CD4-positive, alpha-beta T cell treated with Interferon alpha-2 for 1 hour (primary cell): Measurements from ENCODE around the gene COL23A1.
A peak's percentile ranks its signal among the peaks of the same experiment; 100 is the strongest.

Source experiments
- DNase-seq, 2 donors: peaks; one replicate each; pipeline ENCODE4 v3.0.0-alpha.2; 2020 to 2022

COL23A1 gene

GRCh38 chr5:178553517-178553916, 36.7 kb downstream of the COL23A1 start:
- DNase-seq, result no peak

DNA sequence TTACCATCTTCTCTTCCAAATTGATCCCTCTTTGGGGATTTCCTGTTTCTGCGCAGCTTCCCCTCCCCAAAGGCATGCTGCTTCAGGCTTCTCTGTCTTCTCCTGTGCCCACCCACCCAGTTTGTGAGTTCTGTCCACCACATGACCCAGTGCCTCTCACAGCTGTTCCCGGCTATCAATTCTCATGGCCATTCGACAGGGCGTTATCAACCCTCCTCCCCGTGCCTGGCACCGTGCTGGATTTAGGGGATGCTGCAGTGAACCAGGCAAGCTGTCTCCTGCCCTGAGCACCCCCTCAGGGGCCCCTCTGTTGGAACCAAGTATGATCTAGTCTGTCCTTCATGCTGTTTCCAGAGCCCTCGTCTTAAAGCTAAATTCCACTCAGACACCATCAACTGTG, 38.7 kb downstream of the COL23A1 start:
- DNase-seq, result no peak

DNA sequence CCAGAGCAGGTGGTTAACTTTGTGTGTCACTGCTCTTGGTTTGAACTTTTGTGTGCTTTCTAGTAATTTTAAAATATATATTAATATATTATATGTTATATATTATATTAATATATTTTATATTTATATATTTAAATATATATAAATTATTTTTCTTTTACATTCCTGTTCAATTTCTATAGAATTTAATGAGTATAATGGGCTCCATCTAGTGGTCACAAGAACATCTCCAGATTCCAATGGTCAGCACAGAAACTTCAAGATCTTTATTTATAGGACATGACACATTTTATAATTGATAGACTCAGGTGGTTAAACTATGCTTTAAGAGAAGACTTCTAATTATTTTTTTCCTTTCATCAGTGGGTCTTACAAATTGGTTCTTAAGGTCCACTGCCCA, 39.1 kb downstream of the COL23A1 start:
- peak in 1 of 2 donors; percentile 15 for DNase-seq

DNA sequence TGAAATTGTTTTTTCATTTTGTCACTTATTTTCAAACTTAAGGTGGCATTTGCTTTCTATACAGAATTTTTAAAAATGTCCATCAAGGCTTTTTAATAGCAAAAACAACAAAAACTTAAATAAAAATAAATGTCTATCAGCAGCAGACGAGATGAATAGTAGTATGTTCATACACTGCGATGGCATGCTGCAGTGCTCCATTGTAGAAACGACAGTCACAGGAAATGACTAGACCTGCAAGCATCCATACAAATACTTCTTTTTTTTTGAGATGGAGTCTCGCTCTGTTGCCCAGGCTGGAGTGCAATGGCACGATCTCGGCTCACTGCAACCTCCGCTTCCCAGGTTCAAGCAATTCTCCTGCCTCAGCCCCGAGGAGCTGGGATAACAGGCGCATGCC, 41.4 kb downstream of the COL23A1 start:
- no peak for DNase-seq

- no peak for DNase-seq
Observed at GRCh38 chr5:178547753-178548415, 42.3 kb downstream of the COL23A1 start.

DNA sequence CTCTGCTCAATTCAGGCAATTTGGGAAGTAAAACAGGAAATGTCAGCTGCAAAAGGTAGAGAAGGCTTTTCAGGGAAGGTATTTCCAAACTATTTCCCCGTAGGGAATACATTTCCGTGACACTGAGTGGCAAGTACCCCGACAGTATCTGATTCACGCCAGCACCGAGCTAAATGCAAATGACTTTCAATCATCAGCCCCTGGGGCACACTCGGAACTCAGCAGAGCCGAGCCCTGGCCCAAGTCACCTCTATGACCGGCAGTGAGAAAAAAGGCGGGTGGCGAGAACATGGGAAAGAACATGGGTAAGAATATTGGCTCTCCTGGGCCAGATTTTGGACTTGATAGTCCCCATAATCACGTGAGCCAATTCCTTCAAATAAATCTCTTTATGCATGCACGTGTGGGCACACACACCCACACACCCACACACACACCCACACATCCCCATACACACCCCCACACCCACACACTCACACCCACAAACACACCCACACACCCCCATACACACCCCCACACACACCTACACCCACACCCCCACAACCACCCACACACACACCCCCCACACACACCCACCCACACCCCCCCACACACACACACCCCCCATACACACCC, 43.0 kb downstream of the COL23A1 start:
- DNase-seq, result no peak

DNA sequence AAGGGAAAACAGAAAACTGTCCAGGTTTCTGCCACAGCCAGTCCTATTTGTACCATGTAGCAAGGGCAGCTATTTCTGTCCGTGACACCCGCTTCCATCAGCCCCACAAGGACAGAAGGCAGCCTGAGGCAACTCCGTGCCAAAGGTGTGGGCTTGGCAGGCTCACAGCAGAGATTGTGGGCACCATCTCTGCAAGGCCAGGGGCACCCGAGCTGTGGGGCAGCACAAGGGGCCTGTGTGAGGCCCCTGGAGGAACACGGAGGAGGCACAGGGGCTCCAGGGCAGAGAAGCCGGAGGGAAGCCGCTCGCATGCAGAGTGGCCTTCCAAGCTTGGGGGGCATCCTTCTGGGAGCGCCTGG, 43.5 kb downstream of the COL23A1 start:
- DNase-seq, result no peak

GRCh38 chr5:178545941-178546674, 44.1 kb downstream of the COL23A1 start:
- no peak for DNase-seq

DNA sequence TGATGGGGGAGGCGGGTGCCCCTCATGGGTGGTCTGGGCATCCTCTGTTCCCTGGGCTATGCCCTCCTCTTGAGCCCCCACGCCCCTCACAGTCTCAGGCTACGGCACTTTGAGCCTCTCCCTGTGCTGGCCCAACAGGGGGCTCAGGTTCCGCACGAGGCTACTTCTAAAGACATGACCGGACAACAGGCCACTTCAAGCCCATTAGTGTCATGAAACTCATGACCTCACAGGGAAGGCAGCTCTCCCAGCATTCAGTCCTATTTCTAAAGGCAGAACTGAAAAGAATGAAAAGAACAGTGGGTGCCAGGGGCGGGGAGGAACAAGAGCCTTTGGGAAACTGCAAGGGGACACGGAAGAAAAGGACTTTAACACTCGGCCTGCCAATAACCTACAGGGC, 45.0 kb downstream of the COL23A1 start:
- no peak for DNase-seq

GRCh38 chr5:178544166-178544834, 45.9 kb downstream of the COL23A1 start:
- DNase-seq, result no peak

GRCh38 chr5:178542455-178542854, 47.7 kb downstream of the COL23A1 start:
- no peak for DNase-seq

GRCh38 chr5:178540526-178540925, 49.7 kb downstream of the COL23A1 start:
- no peak for DNase-seq

DNA sequence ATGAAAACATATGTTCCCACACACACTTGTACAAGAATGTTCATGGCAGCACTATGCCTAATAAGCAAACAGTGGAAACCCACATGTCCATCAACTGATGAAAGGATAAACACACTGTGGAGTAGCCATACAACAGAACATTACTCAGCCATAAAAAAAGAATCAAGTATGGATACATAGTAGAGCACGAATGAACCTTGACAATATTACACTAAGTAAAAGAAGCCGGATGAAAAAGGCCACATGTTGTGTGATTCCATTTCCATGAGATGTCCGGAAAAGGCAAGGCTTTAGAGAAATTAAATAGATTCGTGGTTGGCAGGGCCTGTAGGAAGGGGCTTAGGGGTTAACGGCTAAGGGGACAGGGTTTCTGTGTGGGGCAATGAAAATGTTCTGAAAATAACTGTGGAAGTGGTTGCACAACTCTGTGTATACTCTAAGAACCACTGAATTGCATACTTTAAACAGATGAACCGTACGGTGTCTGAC, 51.4 kb downstream of the COL23A1 start:
- DNase-seq, result no peak

DNA sequence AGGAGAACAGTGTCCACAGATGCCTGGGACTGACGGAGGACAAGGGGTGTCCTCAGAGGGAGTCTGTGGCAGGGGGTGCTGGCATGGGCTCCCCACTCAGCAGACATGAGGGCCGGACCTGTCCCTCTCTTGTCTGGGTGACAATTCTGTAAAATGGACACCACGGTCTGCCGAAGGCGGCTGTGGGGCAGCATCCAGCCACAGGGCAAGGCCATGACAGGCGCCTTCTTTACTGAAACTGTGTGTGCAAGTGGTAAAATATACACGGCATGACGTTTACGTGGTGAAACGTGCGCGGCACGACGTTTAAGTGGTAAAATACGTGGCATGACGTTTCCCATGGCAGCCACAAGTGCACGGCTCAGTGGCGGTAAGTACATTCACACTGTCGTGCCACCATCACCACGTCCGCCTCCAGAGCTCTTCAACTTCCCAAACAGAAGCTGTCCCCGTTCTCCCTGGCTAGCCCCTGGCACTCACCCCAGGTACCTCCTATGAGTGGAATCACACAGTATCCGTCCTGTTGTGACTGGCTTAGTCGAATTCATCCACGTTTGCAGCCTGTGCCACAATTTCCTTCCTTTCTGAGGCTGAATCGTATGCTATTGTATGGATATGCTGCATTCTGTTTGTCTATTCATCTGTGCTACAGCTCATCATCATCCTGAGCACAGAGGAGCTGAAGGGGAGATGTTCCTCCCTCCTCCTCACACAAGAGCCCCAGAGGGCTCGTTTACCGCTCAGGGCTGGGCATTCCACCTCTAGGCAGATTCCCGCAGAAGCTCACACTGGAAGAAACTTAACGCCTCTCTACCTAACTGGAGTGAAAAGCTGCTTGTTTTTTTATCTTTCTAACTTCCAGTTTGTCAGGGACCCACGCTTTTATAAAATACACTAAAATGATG, 52.5 kb downstream of the COL23A1 start:
- no peak for DNase-seq

- no peak for DNase-seq
Observed at GRCh38 chr5:178536541-178537466, 53.4 kb downstream of the COL23A1 start.

GRCh38 chr5:178535299-178536175, 54.7 kb downstream of the COL23A1 start:
- no peak for DNase-seq

GRCh38 chr5:178533136-178533535, 57.1 kb downstream of the COL23A1 start:
- no peak for DNase-seq

- no peak for DNase-seq
Observed at GRCh38 chr5:178532666-178533065, 57.5 kb downstream of the COL23A1 start.

DNA sequence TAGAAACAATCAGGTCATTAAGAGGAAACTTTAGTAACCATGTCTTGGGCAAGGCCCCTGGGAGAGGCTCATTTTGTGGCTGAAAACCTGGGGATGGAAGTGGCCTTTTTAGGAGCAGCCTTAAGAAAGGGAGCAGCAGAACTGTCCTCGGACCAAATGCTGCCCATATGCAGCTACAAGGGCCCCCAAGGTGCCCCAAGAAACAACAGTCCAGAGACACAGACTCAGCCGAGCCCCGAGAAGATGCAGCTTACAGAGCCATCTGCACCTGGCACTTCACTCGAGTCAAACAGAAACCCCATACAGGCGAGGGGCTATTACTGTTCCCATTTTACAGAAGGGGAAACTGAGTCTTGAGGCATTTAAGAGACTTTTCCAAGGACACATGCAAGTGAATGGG, 58.0 kb downstream of the COL23A1 start:
- DNase-seq, result no peak

DNA sequence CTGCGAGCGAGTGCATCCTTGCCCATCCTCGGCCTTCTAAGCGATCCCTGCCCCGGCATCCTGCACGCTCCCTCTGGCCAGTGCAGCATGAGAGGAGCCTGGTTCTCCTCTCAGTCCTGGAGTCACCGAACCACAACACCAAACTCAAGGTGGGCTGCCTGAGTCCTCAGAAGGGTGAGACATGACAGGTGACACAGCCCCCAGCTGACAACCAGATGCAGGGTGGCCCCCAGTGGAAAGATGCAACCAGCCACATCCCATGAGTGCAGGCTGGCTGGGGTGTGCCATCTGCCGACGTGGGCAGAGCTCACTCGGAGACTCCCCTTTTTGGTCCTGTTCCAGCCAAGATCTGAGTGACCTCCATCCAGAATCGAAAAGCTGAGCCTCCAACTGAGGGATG, 58.4 kb downstream of the COL23A1 start:
- no peak for DNase-seq
